ENCODE data around the gene SNX8. TPM values are rescaled to one million over a fixed set of nuclear protein-coding genes. Genes with fewer than 3 reads are reported as not detected.
A peak's percentile ranks its signal among the peaks of the same experiment; 100 is the strongest.

The SNX8 gene
- total RNA-seq, 6 donors from 2014 or later, result 16.0 to 74.3 (median 41.2) TPM

GRCh38 chr7:2276107-2276506 lies 38.1 kb downstream of the SNX8 start:
- DNase-seq, result peak in 1 of 2 donors; percentile 58
- WGBS, 2 donors, result 88 to 95% methylated on average over 9 to 15 of the region's 18 CpGs
- Histone ChIP-seq H3K4me3 (no peak overlapping the region), H3K27ac (no peak overlapping the region), H3K4me1 (peaks cover 0 to 4% (median 0%) of the 10 kb centered on the region in 4 donors), H3K9me3 (no peaks in the 10 kb centered on the region), H3K36me3 (peaks cover 5 to 38% (median 25%) of the 10 kb centered on the region in 4 donors), H3K27me3 (no peaks in the 10 kb centered on the region)
- no peak for ATAC-seq (ENCODE audit: low FRiP score in 2 of 2)
- TF ChIP-seq POLR2AphosphoS5 (IDR thresholded peaks at IDR 0.05), result no peak
- TF ChIP-seq POLR2A (IDR thresholded peaks at IDR 0.05), result no peak
- TF ChIP-seq EP300 (IDR thresholded peaks at IDR 0.05), result no peak
- TF ChIP-seq CTCF (IDR thresholded peaks at IDR 0.05), result no peak

- Histone ChIP-seq H3K27ac (no peak overlapping the region), H3K27me3 (no peaks in the 10 kb centered on the region), H3K9me3 (no peaks in the 10 kb centered on the region), H3K4me3 (no peak overlapping the region), H3K4me1 (no peaks in the 10 kb centered on the region), H3K36me3 (peaks cover 5 to 44% (median 33%) of the 10 kb centered on the region in 4 donors)
- 89 to 93% methylated on average over 17 to 18 of the region's 18 CpGs for WGBS, 2 donors
- DNase-seq (no peak), ATAC-seq (ENCODE audit: low FRiP score in 2 of 2) (no peak)
- TF ChIP-seq CTCF (IDR thresholded peaks at IDR 0.05), result no peak
- TF ChIP-seq POLR2A (IDR thresholded peaks at IDR 0.05), result no peak
- TF ChIP-seq EP300 (IDR thresholded peaks at IDR 0.05), result no peak
- TF ChIP-seq POLR2AphosphoS5 (IDR thresholded peaks at IDR 0.05), result no peak
These were observed 39.1 kb downstream of the SNX8 start for GRCh38 chr7:2275101-2275500.

GRCh38 chr7:2274666-2275065 lies 39.6 kb downstream of the SNX8 start:
- Histone ChIP-seq H3K9me3 (no peaks in the 10 kb centered on the region), H3K36me3 (peaks cover 5 to 44% (median 33%) of the 10 kb centered on the region in 4 donors)
- 100% methylated on average over 2 to 7 of the region's 7 CpGs for WGBS, 2 donors

GRCh38 chr7:2273866-2274265 lies 40.4 kb downstream of the SNX8 start:
- H3K27me3 ChIP-seq, result no peaks in the 10 kb centered on the region
- H3K27ac ChIP-seq, result no peak overlapping the region
- DNase-seq (no peak), ATAC-seq (ENCODE audit: low FRiP score in 2 of 2) (no peak)
- TF ChIP-seq CTCF (IDR thresholded peaks at IDR 0.05) (no peak), EP300 (IDR thresholded peaks at IDR 0.05) (no peak), POLR2A (IDR thresholded peaks at IDR 0.05) (no peak), POLR2AphosphoS5 (IDR thresholded peaks at IDR 0.05) (no peak)
- H3K4me1 ChIP-seq, result peaks cover 0 to 6% (median 5%) of the 10 kb centered on the region in 4 donors
- H3K36me3 ChIP-seq, result peaks cover 5 to 44% (median 33%) of the 10 kb centered on the region in 4 donors
- H3K9me3 ChIP-seq, result no peaks in the 10 kb centered on the region
- WGBS, 2 donors, result 94 to 96% methylated on average over 20 of the region's 20 CpGs
- H3K4me3 ChIP-seq, result no peak overlapping the region

More at GRCh38 chr7:2274666-2275065, 39.6 kb downstream of the SNX8 start:
- peak in 1 of 2 donors; percentile 25 for ATAC-seq (ENCODE audit: low FRiP score in 2 of 2)
- H3K4me3 ChIP-seq, result no peak overlapping the region
- no peak for DNase-seq
- no peaks in the 10 kb centered on the region for H3K27me3 ChIP-seq
- TF ChIP-seq CTCF (IDR thresholded peaks at IDR 0.05) (no peak), POLR2A (IDR thresholded peaks at IDR 0.05) (no peak), EP300 (IDR thresholded peaks at IDR 0.05) (no peak)
- H3K4me1 ChIP-seq, result peaks cover 0 to 4% (median 3%) of the 10 kb centered on the region in 4 donors
- H3K27ac ChIP-seq, result no peak overlapping the region

- H3K27me3 ChIP-seq, result no peaks in the 10 kb centered on the region
- no peak overlapping the region for H3K4me3 ChIP-seq
- no peak overlapping the region for H3K27ac ChIP-seq
- H3K9me3 ChIP-seq, result no peaks in the 10 kb centered on the region
- ATAC-seq (ENCODE audit: low FRiP score in 2 of 2) (no peak), DNase-seq (no peak)
- TF ChIP-seq POLR2AphosphoS5 (IDR thresholded peaks at IDR 0.05) (no peak), EP300 (IDR thresholded peaks at IDR 0.05) (no peak), POLR2A (IDR thresholded peaks at IDR 0.05) (no peak), CTCF (IDR thresholded peaks at IDR 0.05) (no peak)
- H3K4me1 ChIP-seq, result peaks cover 0 to 6% (median 5%) of the 10 kb centered on the region in 4 donors
- WGBS, 2 donors, result 91 to 96% methylated on average over 6 to 9 of the region's 9 CpGs
- H3K36me3 ChIP-seq, result peaks cover 5 to 38% (median 29%) of the 10 kb centered on the region in 4 donors
These were observed 42.2 kb downstream of the SNX8 start for GRCh38 chr7:2272031-2272430.
